ENCODE data around the gene ENTPD6.

The ENTPD6 gene

GRCh38 chr20:25247518-25247955 is 52.0 kb downstream of the ENTPD6 start:
- H3K9me3 ChIP-seq (ENCODE audit: control insufficient read depth, insufficient read depth, low read length), result no peaks in the 10 kb centered on the region
- peaks cover 10% of the 10 kb centered on the region for H3K27me3 ChIP-seq (ENCODE audit: control insufficient read depth, insufficient read depth, low read length)
- H3K4me1 ChIP-seq (ENCODE audit: control insufficient read depth, insufficient read depth, low read length), result peaks cover 12% of the 10 kb centered on the region
- H3K4me3 ChIP-seq (ENCODE audit: low read depth, low read length), result peak overlapping the region; percentile 88
- H3K9ac ChIP-seq (ENCODE audit: low read depth, low read length), result no peak overlapping the region
- H3K27ac ChIP-seq (ENCODE audit: low read depth, low read length), result no peak overlapping the region
- no peaks in the 10 kb centered on the region for H3K36me3 ChIP-seq (ENCODE audit: control insufficient read depth, insufficient read depth, low read length)

DNA sequence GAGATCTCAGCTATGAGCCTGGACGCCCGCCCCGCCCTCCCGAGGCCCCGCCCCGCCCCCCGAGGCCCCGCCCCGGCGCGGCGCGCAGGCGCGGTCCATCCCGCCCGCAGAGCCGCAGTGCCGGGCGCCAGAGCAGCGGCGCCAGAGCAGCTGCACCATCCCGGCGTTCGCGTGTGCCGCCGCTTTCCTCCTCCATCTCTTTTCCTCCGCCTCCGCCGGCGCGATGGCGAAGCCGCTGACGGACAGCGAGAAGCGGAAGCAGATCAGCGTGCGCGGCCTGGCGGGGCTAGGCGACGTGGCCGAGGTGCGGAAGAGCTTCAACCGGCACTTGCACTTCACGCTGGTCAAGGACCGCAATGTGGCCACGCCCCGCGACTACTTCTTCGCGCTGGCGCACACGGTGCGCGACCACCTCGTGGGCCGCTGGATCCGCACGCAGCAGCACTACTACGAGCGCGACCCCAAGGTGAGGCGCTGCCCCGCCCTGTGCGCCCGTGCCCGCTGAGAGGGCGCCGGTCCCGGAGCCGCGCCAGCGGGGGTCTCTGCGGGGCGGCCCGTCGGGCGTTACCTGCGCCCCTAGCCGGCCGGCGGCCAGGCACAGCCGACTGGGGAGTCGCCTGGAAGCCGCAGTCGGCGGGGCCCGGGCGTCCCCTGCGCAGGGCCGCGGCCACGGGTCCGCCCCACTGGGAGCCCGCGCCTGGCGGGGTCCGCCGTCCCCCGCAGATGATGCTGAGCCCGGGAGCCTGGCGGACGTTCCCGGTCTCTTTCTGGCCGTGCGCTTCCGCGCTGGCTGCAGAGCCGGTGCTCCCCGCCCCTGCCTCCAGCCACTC is 52.7 kb downstream of the ENTPD6 start, which contains the start of gene PYGB:
TSS of gene PYGB (plus strand) at position 130 of the 830 bp plus-strand sequence. CDS start at position 224, 94 bp downstream.
- Histone ChIP-seq H3K36me3 (ENCODE audit: control insufficient read depth, insufficient read depth, low read length) (no peaks in the 10 kb centered on the region), H3K4me1 (ENCODE audit: control insufficient read depth, insufficient read depth, low read length) (peaks cover 12% of the 10 kb centered on the region), H3K9me3 (ENCODE audit: control insufficient read depth, insufficient read depth, low read length) (no peaks in the 10 kb centered on the region), H3K27me3 (ENCODE audit: control insufficient read depth, insufficient read depth, low read length) (peaks cover 10% of the 10 kb centered on the region), H3K9ac (ENCODE audit: low read depth, low read length) (peak within 1 kb of the TSS; percentile 73), H3K4me3 (ENCODE audit: low read depth, low read length) (peak within 1 kb of the TSS; percentile 88), H3K27ac (ENCODE audit: low read depth, low read length) (peak within 1 kb of the TSS; percentile 90)

- Histone ChIP-seq H3K27me3 (ENCODE audit: control insufficient read depth, insufficient read depth, low read length) (peaks cover 10% of the 10 kb centered on the region), H3K9ac (ENCODE audit: low read depth, low read length) (peak overlapping the region; percentile 73; the same call in 1 of the 2 replicates), H3K27ac (ENCODE audit: low read depth, low read length) (peak overlapping the region; percentile 90), H3K4me1 (ENCODE audit: control insufficient read depth, insufficient read depth, low read length) (peaks cover 12% of the 10 kb centered on the region), H3K36me3 (ENCODE audit: control insufficient read depth, insufficient read depth, low read length) (no peaks in the 10 kb centered on the region), H3K4me3 (ENCODE audit: low read depth, low read length) (peak overlapping the region; percentile 88), H3K9me3 (ENCODE audit: control insufficient read depth, insufficient read depth, low read length) (no peaks in the 10 kb centered on the region)
Measured at GRCh38 chr20:25248786-25249172, 53.3 kb downstream of the ENTPD6 start.

GRCh38 chr20:25249198-25249931 is 53.9 kb downstream of the ENTPD6 start:
- peaks cover 10% of the 10 kb centered on the region for H3K27me3 ChIP-seq (ENCODE audit: control insufficient read depth, insufficient read depth, low read length)
- no peaks in the 10 kb centered on the region for H3K9me3 ChIP-seq (ENCODE audit: control insufficient read depth, insufficient read depth, low read length)
- H3K9ac ChIP-seq (ENCODE audit: low read depth, low read length), result no peak overlapping the region
- no peak overlapping the region for H3K27ac ChIP-seq (ENCODE audit: low read depth, low read length)
- peaks cover 12% of the 10 kb centered on the region for H3K4me1 ChIP-seq (ENCODE audit: control insufficient read depth, insufficient read depth, low read length)
- no peaks in the 10 kb centered on the region for H3K36me3 ChIP-seq (ENCODE audit: control insufficient read depth, insufficient read depth, low read length)
- H3K4me3 ChIP-seq (ENCODE audit: low read depth, low read length), result peak overlapping the region; percentile 88

DNA sequence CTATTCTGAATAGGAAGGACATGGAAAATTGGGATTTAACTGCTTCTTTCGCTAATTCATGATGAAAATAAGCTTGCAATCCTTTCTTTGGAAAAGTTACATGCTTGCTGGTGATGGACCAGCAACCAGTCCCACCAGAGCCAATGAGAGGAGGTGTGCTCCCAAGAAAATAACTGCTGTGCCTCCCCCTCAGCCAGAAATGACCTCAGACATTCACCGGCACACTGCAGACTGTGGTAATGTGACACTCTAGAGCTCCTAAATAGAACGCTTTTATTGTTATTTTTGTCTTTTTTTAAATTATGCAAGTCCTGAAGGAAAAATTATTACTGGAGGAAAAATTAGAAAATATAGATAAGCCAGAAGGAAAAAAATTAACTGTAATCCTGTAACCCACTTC is 55.0 kb downstream of the ENTPD6 start:
- no peak overlapping the region for H3K9ac ChIP-seq (ENCODE audit: low read depth, low read length)
- H3K4me1 ChIP-seq (ENCODE audit: control insufficient read depth, insufficient read depth, low read length), result peaks cover 12% of the 10 kb centered on the region
- H3K9me3 ChIP-seq (ENCODE audit: control insufficient read depth, insufficient read depth, low read length), result no peaks in the 10 kb centered on the region
- H3K27me3 ChIP-seq (ENCODE audit: control insufficient read depth, insufficient read depth, low read length), result peaks cover 10% of the 10 kb centered on the region
- H3K36me3 ChIP-seq (ENCODE audit: control insufficient read depth, insufficient read depth, low read length), result no peaks in the 10 kb centered on the region
- H3K4me3 ChIP-seq (ENCODE audit: low read depth, low read length), result no peak overlapping the region
- no peak overlapping the region for H3K27ac ChIP-seq (ENCODE audit: low read depth, low read length)

DNA sequence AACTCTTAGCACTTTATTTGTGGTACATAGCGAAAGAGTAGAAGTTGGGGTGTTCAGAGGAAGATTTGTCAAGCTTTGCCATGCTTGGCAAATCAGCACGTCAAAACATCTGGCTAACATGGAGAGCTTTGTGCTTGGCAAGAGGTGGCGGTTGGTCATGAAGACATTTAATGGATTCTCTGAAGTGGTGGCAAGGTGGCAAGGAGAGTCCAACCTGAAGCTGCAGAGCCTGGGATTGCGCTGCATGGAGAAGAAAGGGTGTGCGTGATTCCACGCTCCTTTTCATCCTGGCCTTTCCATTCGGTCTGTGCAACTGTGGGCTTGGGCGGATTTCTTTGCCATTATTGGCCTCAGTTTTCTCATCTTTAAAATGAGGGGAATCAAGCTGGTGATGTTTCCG is 55.5 kb downstream of the ENTPD6 start:
- Histone ChIP-seq H3K4me3 (ENCODE audit: low read depth, low read length) (no peak overlapping the region), H3K9ac (ENCODE audit: low read depth, low read length) (no peak overlapping the region), H3K4me1 (ENCODE audit: control insufficient read depth, insufficient read depth, low read length) (peaks cover 12% of the 10 kb centered on the region), H3K27ac (ENCODE audit: low read depth, low read length) (no peak overlapping the region), H3K9me3 (ENCODE audit: control insufficient read depth, insufficient read depth, low read length) (no peaks in the 10 kb centered on the region), H3K27me3 (ENCODE audit: control insufficient read depth, insufficient read depth, low read length) (peaks cover 9% of the 10 kb centered on the region), H3K36me3 (ENCODE audit: control insufficient read depth, insufficient read depth, low read length) (no peaks in the 10 kb centered on the region)

DNA sequence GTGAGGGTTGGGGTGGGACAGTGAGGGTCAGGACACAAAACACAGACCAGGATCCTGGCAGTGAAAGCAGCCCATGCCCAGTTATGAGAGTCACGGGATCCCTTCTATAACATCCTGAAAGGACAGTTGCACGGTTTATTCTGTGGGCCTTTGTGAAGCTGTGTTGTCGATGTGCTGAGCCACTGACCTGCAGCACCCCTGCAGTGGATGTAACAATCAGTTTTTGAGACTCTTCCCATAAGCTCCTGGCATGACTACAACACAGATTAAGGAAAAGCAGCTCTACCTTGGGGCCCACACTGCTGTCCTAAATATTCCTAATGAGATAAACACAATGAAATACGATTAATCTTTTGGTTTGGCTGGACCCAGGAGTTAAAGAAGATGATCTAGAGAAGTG is 56.0 kb downstream of the ENTPD6 start:
- Histone ChIP-seq H3K36me3 (ENCODE audit: control insufficient read depth, insufficient read depth, low read length) (no peaks in the 10 kb centered on the region), H3K9ac (ENCODE audit: low read depth, low read length) (no peak overlapping the region), H3K9me3 (ENCODE audit: control insufficient read depth, insufficient read depth, low read length) (no peaks in the 10 kb centered on the region), H3K27me3 (ENCODE audit: control insufficient read depth, insufficient read depth, low read length) (peaks cover 4% of the 10 kb centered on the region; the same call in 1 of the 2 replicates), H3K27ac (ENCODE audit: low read depth, low read length) (no peak overlapping the region), H3K4me3 (ENCODE audit: low read depth, low read length) (no peak overlapping the region), H3K4me1 (ENCODE audit: control insufficient read depth, insufficient read depth, low read length) (peaks cover 12% of the 10 kb centered on the region)

- no peaks in the 10 kb centered on the region for H3K9me3 ChIP-seq (ENCODE audit: control insufficient read depth, insufficient read depth, low read length)
- H3K4me1 ChIP-seq (ENCODE audit: control insufficient read depth, insufficient read depth, low read length), result peaks cover 8% of the 10 kb centered on the region
- H3K36me3 ChIP-seq (ENCODE audit: control insufficient read depth, insufficient read depth, low read length), result no peaks in the 10 kb centered on the region
- no peak overlapping the region for H3K4me3 ChIP-seq (ENCODE audit: low read depth, low read length)
- no peak overlapping the region for H3K27ac ChIP-seq (ENCODE audit: low read depth, low read length)
- no peak overlapping the region for H3K9ac ChIP-seq (ENCODE audit: low read depth, low read length)
- H3K27me3 ChIP-seq (ENCODE audit: control insufficient read depth, insufficient read depth, low read length), result no peaks in the 10 kb centered on the region
Measured at GRCh38 chr20:25252230-25252651, 56.7 kb downstream of the ENTPD6 start.

DNA sequence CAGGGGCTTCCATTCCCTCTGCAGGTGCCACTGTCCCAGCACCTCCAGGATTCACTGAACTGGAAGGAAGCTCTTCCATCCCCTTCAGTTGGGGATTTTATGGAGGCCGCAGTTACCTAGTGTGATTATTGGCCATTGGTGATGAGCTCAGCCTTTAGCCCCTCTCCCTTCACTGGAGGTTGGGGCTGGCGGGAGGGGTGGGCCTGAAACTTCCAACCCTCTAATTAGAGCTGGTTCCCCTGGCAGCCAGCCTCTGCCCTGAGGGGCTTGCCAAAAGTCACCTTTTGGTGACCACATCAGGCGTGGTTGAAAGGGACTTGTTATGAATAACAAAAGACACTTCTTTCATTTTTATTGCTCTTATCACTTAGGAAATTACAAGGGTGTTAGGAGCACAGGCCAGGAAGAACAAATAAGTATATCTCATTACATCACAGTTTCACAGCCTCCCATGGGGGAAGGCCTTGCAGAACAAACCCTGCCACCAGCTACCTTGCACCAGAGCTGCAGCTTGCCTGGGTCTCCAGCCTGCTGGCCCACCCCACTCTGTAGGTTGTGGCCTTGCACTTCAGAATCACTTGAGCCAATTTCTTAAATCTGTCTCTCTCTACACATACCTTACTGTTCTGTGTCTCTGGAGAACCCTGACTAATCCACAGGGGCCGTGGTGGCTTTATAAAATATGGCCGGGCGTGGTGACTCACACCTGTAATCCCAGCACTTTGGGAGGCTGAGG is 57.3 kb downstream of the ENTPD6 start:
- Histone ChIP-seq H3K4me3 (ENCODE audit: low read depth, low read length) (no peak overlapping the region), H3K9me3 (ENCODE audit: control insufficient read depth, insufficient read depth, low read length) (no peaks in the 10 kb centered on the region), H3K27ac (ENCODE audit: low read depth, low read length) (no peak overlapping the region), H3K9ac (ENCODE audit: low read depth, low read length) (no peak overlapping the region), H3K36me3 (ENCODE audit: control insufficient read depth, insufficient read depth, low read length) (no peaks in the 10 kb centered on the region), H3K27me3 (ENCODE audit: control insufficient read depth, insufficient read depth, low read length) (no peaks in the 10 kb centered on the region), H3K4me1 (ENCODE audit: control insufficient read depth, insufficient read depth, low read length) (peaks cover 8% of the 10 kb centered on the region)

DNA sequence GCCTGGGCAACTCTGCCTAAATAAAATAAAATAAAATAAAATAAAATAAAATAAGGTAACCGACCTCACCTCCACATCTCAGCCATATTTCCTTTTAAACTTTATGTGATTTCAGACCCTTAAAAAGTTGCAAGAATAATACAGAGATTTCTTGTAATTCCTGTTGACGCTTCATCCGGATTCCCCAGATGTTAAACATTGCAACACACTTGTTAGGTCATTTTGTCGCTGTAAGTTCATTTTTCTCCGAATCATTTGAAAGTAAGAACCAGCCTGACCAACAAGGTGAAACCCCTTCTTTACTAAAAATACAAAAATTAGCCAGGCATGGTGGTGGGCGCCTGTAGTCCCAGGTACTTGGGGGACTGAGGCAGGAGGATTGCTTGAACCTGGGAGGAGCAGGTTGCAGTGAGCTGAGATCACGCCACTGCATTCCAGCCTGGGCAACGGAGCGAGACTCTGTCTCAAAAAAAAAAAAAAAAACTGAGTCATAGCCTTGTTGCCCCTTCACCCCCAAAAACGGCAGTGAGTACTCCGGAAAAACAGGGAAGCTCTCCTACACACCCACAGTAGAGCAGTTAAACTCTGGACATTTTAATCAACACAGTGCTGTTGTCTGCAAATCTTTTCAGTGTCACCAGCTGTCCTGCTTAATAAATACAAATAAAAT is 58.2 kb downstream of the ENTPD6 start:
- no peaks in the 10 kb centered on the region for H3K27me3 ChIP-seq (ENCODE audit: control insufficient read depth, insufficient read depth, low read length)
- no peaks in the 10 kb centered on the region for H3K9me3 ChIP-seq (ENCODE audit: control insufficient read depth, insufficient read depth, low read length)
- no peak overlapping the region for H3K9ac ChIP-seq (ENCODE audit: low read depth, low read length)
- no peaks in the 10 kb centered on the region for H3K36me3 ChIP-seq (ENCODE audit: control insufficient read depth, insufficient read depth, low read length)
- H3K4me3 ChIP-seq (ENCODE audit: low read depth, low read length), result no peak overlapping the region
- H3K4me1 ChIP-seq (ENCODE audit: control insufficient read depth, insufficient read depth, low read length), result peaks cover 8% of the 10 kb centered on the region
- H3K27ac ChIP-seq (ENCODE audit: low read depth, low read length), result no peak overlapping the region
